ENCODE measurements around the gene CALML3.
"Not testable (repeated sequence)": the region's sequence is repeated elsewhere in the genome, so short reads cannot be mapped to it uniquely, and the experiment has no call there.

Gene CALML3

GRCh38 chr10:5557040-5557721, 32.4 kb downstream of the CALML3 start:
- H3K4me3 ChIP-seq (replicated peaks; ENCODE audit: low read depth, low read length), result no peak overlapping the region
- TF ChIP-seq, protein P1, sequence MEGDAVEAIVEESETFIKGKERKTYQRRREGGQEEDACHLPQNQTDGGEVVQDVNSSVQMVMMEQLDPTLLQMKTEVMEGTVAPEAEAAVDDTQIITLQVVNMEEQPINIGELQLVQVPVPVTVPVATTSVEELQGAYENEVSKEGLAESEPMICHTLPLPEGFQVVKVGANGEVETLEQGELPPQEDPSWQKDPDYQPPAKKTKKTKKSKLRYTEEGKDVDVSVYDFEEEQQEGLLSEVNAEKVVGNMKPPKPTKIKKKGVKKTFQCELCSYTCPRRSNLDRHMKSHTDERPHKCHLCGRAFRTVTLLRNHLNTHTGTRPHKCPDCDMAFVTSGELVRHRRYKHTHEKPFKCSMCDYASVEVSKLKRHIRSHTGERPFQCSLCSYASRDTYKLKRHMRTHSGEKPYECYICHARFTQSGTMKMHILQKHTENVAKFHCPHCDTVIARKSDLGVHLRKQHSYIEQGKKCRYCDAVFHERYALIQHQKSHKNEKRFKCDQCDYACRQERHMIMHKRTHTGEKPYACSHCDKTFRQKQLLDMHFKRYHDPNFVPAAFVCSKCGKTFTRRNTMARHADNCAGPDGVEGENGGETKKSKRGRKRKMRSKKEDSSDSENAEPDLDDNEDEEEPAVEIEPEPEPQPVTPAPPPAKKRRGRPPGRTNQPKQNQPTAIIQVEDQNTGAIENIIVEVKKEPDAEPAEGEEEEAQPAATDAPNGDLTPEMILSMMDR (IDR thresholded peaks at IDR 0.05; ENCODE audit: low read depth, low read length, missing control alignments), result no peak
- no peak for DNase-seq (ENCODE audit: extremely low read depth, low read depth)

DNA sequence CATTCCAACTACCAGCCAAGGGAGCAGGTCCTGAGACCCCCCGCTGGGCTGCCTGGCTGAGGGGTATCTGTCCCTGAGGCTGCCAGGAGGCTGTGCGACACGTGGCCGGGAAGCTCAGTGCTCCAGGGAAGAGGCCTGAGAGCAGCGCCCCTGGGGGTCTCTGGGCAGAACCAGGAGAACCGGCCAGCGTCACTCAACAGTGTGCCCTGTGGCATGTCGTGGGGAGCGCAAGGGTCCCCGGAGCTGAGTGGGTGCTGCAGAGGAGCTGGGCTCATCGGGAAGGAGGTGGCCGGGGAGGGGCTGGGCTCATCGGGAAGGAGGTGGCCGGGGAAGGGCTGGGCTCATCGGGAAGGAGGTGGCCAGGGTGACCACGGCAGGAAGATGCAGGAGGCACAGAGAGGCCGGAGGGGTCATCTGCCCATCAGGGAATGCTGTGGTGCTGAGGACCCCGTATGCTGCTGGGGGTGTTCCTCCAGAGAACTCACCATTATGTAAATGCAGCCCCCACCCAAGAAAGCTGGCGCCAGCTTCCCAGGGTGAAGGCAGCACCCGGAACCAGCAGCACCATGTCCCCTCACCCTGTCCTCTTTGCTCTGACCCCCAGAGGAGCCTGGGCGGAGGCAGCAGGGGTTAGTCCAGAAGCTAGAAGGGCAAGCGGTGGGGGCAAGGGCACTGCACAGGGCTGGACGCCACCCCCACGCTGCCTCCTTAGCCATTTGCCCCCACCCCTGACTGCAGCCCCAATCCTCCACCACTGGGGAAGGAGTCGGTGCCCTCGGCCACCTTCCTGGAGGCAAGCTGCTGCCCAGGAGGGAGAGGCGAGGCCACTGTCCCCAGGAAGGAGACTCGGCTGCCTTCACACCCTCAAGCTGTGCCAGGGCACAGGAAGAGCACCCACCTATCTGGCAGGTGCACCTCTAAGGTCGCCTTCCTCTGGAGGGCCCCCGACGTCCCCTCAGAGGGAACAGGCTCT, 33.3 kb downstream of the CALML3 start:
- no peak overlapping the region for H3K4me3 ChIP-seq (replicated peaks; ENCODE audit: low read depth, low read length)
- TF ChIP-seq, protein P1 (IDR thresholded peaks at IDR 0.05; ENCODE audit: low read depth, low read length, missing control alignments), result no peak
- DNase-seq (ENCODE audit: extremely low read depth, low read depth), result no peak

GRCh38 chr10:5559022-5559421, 34.3 kb downstream of the CALML3 start:
- not testable (repeated sequence) for H3K4me3 ChIP-seq (replicated peaks; ENCODE audit: low read depth, low read length)

GRCh38 chr10:5559642-5560141, 34.9 kb downstream of the CALML3 start:
- DNase-seq (ENCODE audit: extremely low read depth, low read depth), result peak; percentile 63

More at GRCh38 chr10:5559022-5559421, 34.3 kb downstream of the CALML3 start:
- DNase-seq (ENCODE audit: extremely low read depth, low read depth), result not testable (repeated sequence)

DNA sequence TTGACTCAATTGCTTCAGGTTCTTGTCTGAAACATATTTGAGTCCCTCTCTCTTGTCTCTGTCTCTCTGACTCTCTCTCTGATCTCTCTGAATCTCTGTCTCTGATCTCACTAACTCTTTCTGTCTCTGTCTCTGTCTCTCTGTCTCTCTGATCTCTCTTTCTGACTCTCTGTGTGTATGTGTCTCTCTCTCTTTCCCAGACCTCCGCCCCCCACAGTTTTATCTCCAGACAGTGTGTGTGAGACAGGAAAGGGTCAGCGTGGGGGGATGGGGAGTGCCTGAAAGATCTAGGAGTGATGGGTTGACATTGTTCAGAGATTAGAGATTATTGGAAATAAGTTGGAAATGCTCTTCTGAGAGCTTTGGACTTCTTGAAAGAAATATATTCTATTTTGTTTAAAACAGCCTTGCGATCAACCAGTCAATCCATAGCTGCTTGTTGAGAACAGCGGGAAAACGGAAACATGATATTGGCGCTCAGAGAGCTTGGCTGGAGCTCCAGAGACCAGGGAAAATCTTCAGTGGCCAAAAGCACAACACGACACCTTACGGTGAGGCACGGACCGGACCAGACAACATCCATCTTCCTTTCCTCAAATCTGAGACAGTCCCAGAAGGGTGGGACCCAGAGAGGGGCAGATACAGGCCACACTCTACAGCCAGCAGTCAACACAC, 35.5 kb downstream of the CALML3 start:
- TF ChIP-seq, protein P1 (IDR thresholded peaks at IDR 0.05; ENCODE audit: low read depth, low read length, missing control alignments), result no peak
- no peak overlapping the region for H3K4me3 ChIP-seq (replicated peaks; ENCODE audit: low read depth, low read length)
- DNase-seq (ENCODE audit: extremely low read depth, low read depth), result no peak

More at GRCh38 chr10:5559642-5560141, 34.9 kb downstream of the CALML3 start:
- TF ChIP-seq, protein P1 (IDR thresholded peaks at IDR 0.05; ENCODE audit: low read depth, low read length, missing control alignments), result no peak
- no peak overlapping the region for H3K4me3 ChIP-seq (replicated peaks; ENCODE audit: low read depth, low read length)

DNA sequence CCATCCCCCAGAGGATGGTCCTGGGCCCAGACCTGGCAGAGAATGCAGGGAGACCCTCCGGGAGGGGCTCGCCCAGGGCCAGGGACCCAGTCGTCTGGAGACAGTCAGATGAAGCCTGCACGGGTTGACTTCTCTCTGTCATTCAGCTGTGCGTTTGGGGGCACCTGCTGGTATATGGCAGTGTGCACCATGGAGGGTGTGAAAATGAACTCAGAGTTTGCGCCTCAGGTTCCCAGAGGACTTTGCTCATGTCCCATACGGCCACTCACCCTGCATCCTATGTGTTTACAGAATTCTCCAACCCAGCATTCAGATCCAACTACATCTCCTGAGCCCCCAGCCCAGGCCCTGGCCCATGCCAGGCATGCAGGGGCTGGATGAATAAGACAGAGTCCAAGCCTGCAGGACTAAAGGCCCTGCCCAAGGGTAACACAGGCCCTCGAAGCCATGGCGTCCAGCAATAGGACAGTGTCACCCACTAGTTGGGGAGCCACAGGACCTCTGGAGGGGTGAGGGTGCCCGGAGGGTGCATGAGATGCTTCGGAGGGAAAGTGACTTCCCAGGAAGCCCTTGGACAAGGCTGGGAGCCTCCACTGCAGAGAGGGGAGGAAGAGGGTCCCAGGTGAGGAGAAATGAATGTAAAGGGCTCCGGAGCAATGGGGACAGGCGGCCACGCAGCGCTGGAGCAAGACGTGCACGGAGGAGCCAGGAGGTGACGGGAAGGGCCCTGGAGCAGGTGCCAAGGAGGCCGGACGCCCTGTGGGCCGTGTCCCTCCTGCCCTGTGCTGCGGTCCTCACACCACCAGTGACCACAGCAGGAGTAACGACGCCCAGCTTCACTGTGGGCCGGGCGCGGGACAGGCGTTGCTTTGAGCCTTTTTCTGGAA, 36.3 kb downstream of the CALML3 start:
- TF ChIP-seq, protein P1 (IDR thresholded peaks at IDR 0.05; ENCODE audit: low read depth, low read length, missing control alignments), result no peak
- DNase-seq (ENCODE audit: extremely low read depth, low read depth), result no peak
- H3K4me3 ChIP-seq (replicated peaks; ENCODE audit: low read depth, low read length), result no peak overlapping the region
